SK-N-SH (cell line): ENCODE results near the gene PKD2L1. TPM values are rescaled to one million over a fixed set of nuclear protein-coding genes. Genes with fewer than 3 reads are reported as not detected.
A peak's percentile ranks its signal among the peaks of the same experiment; 100 is the strongest.

Experiments used
- CTCF ChIA-PET: fragments of 300-600, 350-600 bp; formaldehyde crosslinking; extraction: SDS; loops from one replicate; lab custom pipeline; 2021; lab: Yijun Ruan, JAX
- POLR2A ChIA-PET: fragments of 350-600 bp; sonication (Branson Sonifier 250); formaldehyde crosslinking; extraction: SDS; loops from one replicate; lab custom pipeline; 2020; ENCODE audit warnings: antibody characterized with exemption, inconsistent platforms; lab: Yijun Ruan, JAX
- DNase-seq: peaks from one replicate; pipeline ENCODE4 v3.0.0; 2012
- H2AFZ ChIP-seq: fragments of 200-600 bp; sonication (generic); 2 replicates; pipeline ENCODE4 v1.8.1; 2016; ENCODE audit warnings: antibody characterized with exemption, mild to moderate bottlenecking, low read depth
- H3F3A ChIP-seq: fragments of 200-600 bp; sonication (generic); replicated peaks from 2 replicates; pipeline ENCODE3; 2016; ENCODE audit warnings: antibody characterized with exemption, mild to moderate bottlenecking; ENCODE audit not compliant: insufficient read depth
- H3K27ac ChIP-seq, 2 experiments: fragments of 200-500 bp in 1 of 2; fragments of 200-600 bp in 1 of 2; sonication (Bioruptor generic) in 1 of 2; sonication (generic), shearing (Covaris generic) in 1 of 2; 2 replicates each; pipeline versions ENCODE4 v1.5.1 to v1.6.1; 2014 to 2016; ENCODE audit warnings: low read depth in 2 of 2, inconsistent platforms in 1 of 2, low read length in 1 of 2, mild to moderate bottlenecking in 1 of 2, mixed read lengths in 1 of 2
- H3K27me3 ChIP-seq: fragments of 200-600 bp; sonication (generic), shearing (Covaris generic); 2 replicates; pipeline ENCODE4 v1.6.1; 2016; ENCODE audit warnings: mixed run types; ENCODE audit not compliant: insufficient read depth
- H3K36me3 ChIP-seq, 2 experiments: fragments of 200-500 bp in 1 of 2; fragments of 200-600 bp in 1 of 2; sonication (Bioruptor generic) in 1 of 2; sonication (generic) in 1 of 2; replicated peaks in 1 of 2; 2 replicates each; pipeline versions ENCODE3 to v1.5.1; 2014 to 2016; ENCODE audit warnings: low read length in 1 of 2, mild to moderate bottlenecking in 1 of 2; ENCODE audit not compliant: insufficient read depth in 2 of 2, control insufficient read depth in 1 of 2
- H3K4me1 ChIP-seq, 2 experiments: fragments of 200-500 bp in 1 of 2; fragments of 200-600 bp in 1 of 2; sonication (Bioruptor generic) in 1 of 2; sonication (generic), shearing (Covaris generic) in 1 of 2; 2 replicates each; pipeline versions ENCODE4 v1.5.1 to v1.6.1; 2014 to 2016; ENCODE audit warnings: low read depth in 1 of 2, low read length in 1 of 2, mixed run types in 1 of 2; ENCODE audit not compliant: insufficient read depth in 2 of 2, control insufficient read depth in 1 of 2
- H3K4me2 ChIP-seq: fragments of 200-600 bp; sonication (generic), shearing (Covaris generic); 2 replicates; pipeline ENCODE4 v1.6.1; 2017; ENCODE audit warnings: mixed run types
- H3K4me3 ChIP-seq, 2 experiments: fragments of 200-500 bp in 1 of 2; fragments of 200-600 bp in 1 of 2; sonication (Bioruptor generic) in 1 of 2; sonication (generic), shearing (Covaris generic) in 1 of 2; 2 replicates each; pipeline versions ENCODE4 v1.5.1 to v1.8.1; 2014 to 2016; ENCODE audit warnings: low read depth in 2 of 2, inconsistent platforms in 1 of 2, low read length in 1 of 2, mild to moderate bottlenecking in 1 of 2, mixed read lengths in 1 of 2, moderate library complexity in 1 of 2
- H3K79me2 ChIP-seq: fragments of 200-600 bp; sonication (generic); 2 replicates; pipeline ENCODE4 v1.8.1; 2017; ENCODE audit warnings: mild to moderate bottlenecking; ENCODE audit not compliant: insufficient read depth
- H3K9ac ChIP-seq: fragments of 200-600 bp; sonication (generic); 2 replicates; pipeline ENCODE4 v1.6.1; 2017; ENCODE audit warnings: mixed run types
- H3K9me2 ChIP-seq: fragments of 200-600 bp; sonication (generic); 2 replicates; pipeline ENCODE4 v1.6.1; 2017; ENCODE audit warnings: mixed run types
- H3K9me3 ChIP-seq: fragments of 200-600 bp; sonication (generic); 2 replicates; pipeline ENCODE4 v1.6.1; 2017; ENCODE audit warnings: mixed run types, mild to moderate bottlenecking, moderate library complexity
- H4K20me1 ChIP-seq: fragments of 200-600 bp; sonication (generic); 2 replicates; pipeline ENCODE4 v1.6.1; 2017; ENCODE audit warnings: mild to moderate bottlenecking, mixed run types; ENCODE audit not compliant: insufficient read depth
- CHD2 ChIP-seq: fragments of 150-350 bp; IDR thresholded peaks from 2 replicates; pipeline ENCODE4 v1.6.1; 2018; ENCODE audit warnings: low read length; ENCODE audit not compliant: partially characterized antibody
- ELF1 ChIP-seq: IDR thresholded peaks from 2 replicates; pipeline ENCODE4 v1.4.0; 2012
- EP300 ChIP-seq, 2 experiments: IDR thresholded peaks; 2 replicates each; pipeline versions ENCODE4 v1.4.0 to v1.6.1; 2012; ENCODE audit warnings: borderline replicate concordance in 1 of 2, low read depth in 1 of 2, low read length in 1 of 2
- EZH2phosphoT487 ChIP-seq: fragments of 200-600 bp; sonication (generic); IDR thresholded peaks from 2 replicates; pipeline ENCODE4 v1.6.1; 2017; ENCODE audit warnings: low read depth, mixed run types, mild to moderate bottlenecking, antibody characterized with exemption, moderate library complexity, borderline replicate concordance
- FOXJ3 ChIP-seq: sonication (generic); formaldehyde crosslinking; IDR thresholded peaks from 2 replicates; pipeline ENCODE4 v1.5.1; 2020; ENCODE audit warnings: mild to moderate bottlenecking, missing genetic modification reagents
- GABPA ChIP-seq: IDR thresholded peaks from 2 replicates; pipeline ENCODE4 v1.4.0; 2012; ENCODE audit warnings: low read depth, mild to moderate bottlenecking
- GATA2 ChIP-seq: sonication (generic); formaldehyde crosslinking; IDR thresholded peaks from 2 replicates; pipeline ENCODE4 v1.5.0; 2020; ENCODE audit warnings: mild to moderate bottlenecking, missing genetic modification reagents
- JUND ChIP-seq: IDR thresholded peaks from 2 replicates; pipeline ENCODE4 v1.4.0; 2012
- MEF2A ChIP-seq: IDR thresholded peaks from 2 replicates; pipeline ENCODE4 v1.4.0; 2012; ENCODE audit warnings: low read depth, borderline replicate concordance
- NFIC ChIP-seq: IDR thresholded peaks from 2 replicates; pipeline ENCODE4 v1.4.0; 2012; ENCODE audit warnings: borderline replicate concordance
- NRF1 ChIP-seq: IDR thresholded peaks from 2 replicates; pipeline ENCODE4 v1.6.1; 2012; ENCODE audit warnings: low read depth, mild to moderate bottlenecking, low read length
- RAD21 ChIP-seq: IDR thresholded peaks from 2 replicates; pipeline ENCODE4 v1.6.1; 2012; ENCODE audit warnings: mild to moderate bottlenecking, low read length
- RCOR1 ChIP-seq: fragments of 150-350 bp; IDR thresholded peaks from 2 replicates; pipeline ENCODE4 v1.6.1; 2017; ENCODE audit warnings: antibody characterized with exemption, low read length
- RFX5 ChIP-seq: IDR thresholded peaks from 2 replicates; pipeline ENCODE4 v1.6.1; 2012; ENCODE audit warnings: mild to moderate bottlenecking, improper control_type of control experiment, low read length
- TEAD4 ChIP-seq: IDR thresholded peaks from 2 replicates; pipeline ENCODE4 v1.4.0; 2012; ENCODE audit warnings: mild to moderate bottlenecking, borderline replicate concordance; ENCODE audit not compliant: insufficient read depth
- YY1 ChIP-seq: IDR thresholded peaks from 2 replicates; pipeline ENCODE4 v1.4.0; 2012; ENCODE audit warnings: low read depth, mild to moderate bottlenecking
- WGBS: methylation state at CpG from one replicate; pipeline ENCODE4 v1.1.6; 2017; ENCODE audit warnings: low lambda C conversion rate; 5-methylcytosine and 5-hydroxymethylcytosine counted together
- polyA plus RNA-seq, 3 experiments: library from polyadenylated mRNA; depleted of rRNA; stranded (reverse); fragments of >200 nt; gene quantifications; 2 replicates each; pipeline ENCODE4 v1.2.3, GENCODE V29; 2012
- TF ChIP-seq, protein P1 (sequence below): IDR thresholded peaks from 2 replicates; pipeline ENCODE4 v1.6.1; 2012; ENCODE audit warnings: mild to moderate bottlenecking, low read depth, low read length, moderate library complexity
- TF ChIP-seq, protein P2 (sequence below): IDR thresholded peaks from 2 replicates; pipeline ENCODE4; 2012
- TF ChIP-seq, protein P3 (sequence below): fragments of 150-350 bp; IDR thresholded peaks from 2 replicates; pipeline ENCODE4 v1.6.1; 2017; ENCODE audit warnings: antibody characterized with exemption, low read length, low read depth, borderline replicate concordance

The PKD2L1 gene
- polyA plus RNA-seq, 1 of the 3 experiments (the other 2 are of a cell fraction): not detected

DNA sequence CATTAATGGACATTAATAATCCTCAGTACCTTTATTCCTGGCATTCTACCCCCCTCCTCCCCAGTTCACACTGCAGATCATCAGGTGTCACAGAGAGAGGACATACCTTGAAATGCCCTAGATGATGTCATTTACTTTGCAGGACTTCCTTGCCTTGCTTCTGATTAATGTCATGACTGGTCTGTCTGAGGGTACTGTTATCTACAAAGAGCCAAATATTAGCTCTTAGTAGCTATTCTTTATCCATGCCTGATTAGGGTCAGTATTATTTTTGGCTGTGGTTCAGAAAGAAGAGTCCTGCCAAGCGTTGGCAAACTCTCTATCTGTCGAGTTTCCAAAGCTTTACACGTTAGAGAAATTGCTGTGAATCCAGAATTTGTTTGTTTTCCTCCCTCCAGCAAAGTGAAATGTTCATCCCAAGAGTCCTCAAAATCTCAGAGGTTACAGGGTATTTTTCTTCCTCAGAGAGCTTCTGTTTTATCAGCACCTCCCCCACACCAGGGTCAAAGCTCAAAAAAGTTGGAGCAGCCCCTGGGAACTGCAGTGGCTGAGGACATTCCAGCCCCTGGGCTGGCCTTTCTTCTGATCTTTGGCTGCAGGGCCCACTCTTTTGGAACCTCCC, 29.6 kb upstream of the PKD2L1 start:
- no peaks in the 10 kb centered on the region for H4K20me1 ChIP-seq
- H3F3A ChIP-seq: peaks cover 9% of the 10 kb centered on the region
- ChIA-PET POLR2A (interaction anchor here (0.7 to 2.1 kb wide), 4 partner anchors 10 to 639 kb away, joined by 3 to 15 read pairs (median 9); partner anchors contain the start of gene SCD), CTCF (interaction anchor here (1.0 to 2.7 kb wide), 8 partner anchors 11 to 159 kb away, joined by 3 to 14 read pairs (median 4); partner anchors contain the start of gene SCD)
- H3K9me3 ChIP-seq: no peaks in the 10 kb centered on the region
- 26% methylated on average over 3 of the region's 3 CpGs for WGBS
- H3K4me1 ChIP-seq: peaks cover 15 to 56% of the 10 kb centered on the region in 2 experiments
- peaks cover 10 to 52% of the 10 kb centered on the region in 2 experiments for H3K36me3 ChIP-seq
- H3K79me2 ChIP-seq: no peaks in the 10 kb centered on the region
- peak overlapping the region in 1 of 2 experiments; percentile 76; a peak in 2 of 4 replicates for H3K27ac ChIP-seq
- H3K4me2 ChIP-seq: no peak overlapping the region
- TF ChIP-seq EP300 (IDR thresholded peaks at IDR 0.05; ENCODE audit: borderline replicate concordance in 1 of 2, low read depth in 1 of 2, low read length in 1 of 2): peak in 1 of 2 experiments; percentile 60; a peak in 2 of 4 replicates
- TF ChIP-seq, protein P1, sequence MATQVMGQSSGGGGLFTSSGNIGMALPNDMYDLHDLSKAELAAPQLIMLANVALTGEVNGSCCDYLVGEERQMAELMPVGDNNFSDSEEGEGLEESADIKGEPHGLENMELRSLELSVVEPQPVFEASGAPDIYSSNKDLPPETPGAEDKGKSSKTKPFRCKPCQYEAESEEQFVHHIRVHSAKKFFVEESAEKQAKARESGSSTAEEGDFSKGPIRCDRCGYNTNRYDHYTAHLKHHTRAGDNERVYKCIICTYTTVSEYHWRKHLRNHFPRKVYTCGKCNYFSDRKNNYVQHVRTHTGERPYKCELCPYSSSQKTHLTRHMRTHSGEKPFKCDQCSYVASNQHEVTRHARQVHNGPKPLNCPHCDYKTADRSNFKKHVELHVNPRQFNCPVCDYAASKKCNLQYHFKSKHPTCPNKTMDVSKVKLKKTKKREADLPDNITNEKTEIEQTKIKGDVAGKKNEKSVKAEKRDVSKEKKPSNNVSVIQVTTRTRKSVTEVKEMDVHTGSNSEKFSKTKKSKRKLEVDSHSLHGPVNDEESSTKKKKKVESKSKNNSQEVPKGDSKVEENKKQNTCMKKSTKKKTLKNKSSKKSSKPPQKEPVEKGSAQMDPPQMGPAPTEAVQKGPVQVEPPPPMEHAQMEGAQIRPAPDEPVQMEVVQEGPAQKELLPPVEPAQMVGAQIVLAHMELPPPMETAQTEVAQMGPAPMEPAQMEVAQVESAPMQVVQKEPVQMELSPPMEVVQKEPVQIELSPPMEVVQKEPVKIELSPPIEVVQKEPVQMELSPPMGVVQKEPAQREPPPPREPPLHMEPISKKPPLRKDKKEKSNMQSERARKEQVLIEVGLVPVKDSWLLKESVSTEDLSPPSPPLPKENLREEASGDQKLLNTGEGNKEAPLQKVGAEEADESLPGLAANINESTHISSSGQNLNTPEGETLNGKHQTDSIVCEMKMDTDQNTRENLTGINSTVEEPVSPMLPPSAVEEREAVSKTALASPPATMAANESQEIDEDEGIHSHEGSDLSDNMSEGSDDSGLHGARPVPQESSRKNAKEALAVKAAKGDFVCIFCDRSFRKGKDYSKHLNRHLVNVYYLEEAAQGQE: no peak
- peak; percentile 61; the same call in 1 of the 2 replicates for TF ChIP-seq RCOR1
- TF ChIP-seq ELF1: no peak
- peak; percentile 1; the same call in 1 of the 2 replicates for TF ChIP-seq RAD21
- TF ChIP-seq TEAD4: no peak
- TF ChIP-seq NFIC: peak; percentile 43
- TF ChIP-seq NRF1: no peak
- no peak for TF ChIP-seq GATA2
- TF ChIP-seq, protein P2, sequence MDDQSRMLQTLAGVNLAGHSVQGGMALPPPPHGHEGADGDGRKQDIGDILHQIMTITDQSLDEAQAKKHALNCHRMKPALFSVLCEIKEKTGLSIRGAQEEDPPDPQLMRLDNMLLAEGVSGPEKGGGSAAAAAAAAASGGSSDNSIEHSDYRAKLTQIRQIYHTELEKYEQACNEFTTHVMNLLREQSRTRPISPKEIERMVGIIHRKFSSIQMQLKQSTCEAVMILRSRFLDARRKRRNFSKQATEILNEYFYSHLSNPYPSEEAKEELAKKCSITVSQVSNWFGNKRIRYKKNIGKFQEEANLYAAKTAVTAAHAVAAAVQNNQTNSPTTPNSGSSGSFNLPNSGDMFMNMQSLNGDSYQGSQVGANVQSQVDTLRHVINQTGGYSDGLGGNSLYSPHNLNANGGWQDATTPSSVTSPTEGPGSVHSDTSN: no peak
- TF ChIP-seq, all 33 proteins: peak for 4
- peak; percentile 57 for DNase-seq
- H3K27me3 ChIP-seq: no peaks in the 10 kb centered on the region
- no peaks in the 10 kb centered on the region for H3K9me2 ChIP-seq
- H3K4me3 ChIP-seq: no peak overlapping the region; a peak in 1 of 4 replicates
- H2AFZ ChIP-seq: no peak overlapping the region
- no peak overlapping the region for H3K9ac ChIP-seq

DNA sequence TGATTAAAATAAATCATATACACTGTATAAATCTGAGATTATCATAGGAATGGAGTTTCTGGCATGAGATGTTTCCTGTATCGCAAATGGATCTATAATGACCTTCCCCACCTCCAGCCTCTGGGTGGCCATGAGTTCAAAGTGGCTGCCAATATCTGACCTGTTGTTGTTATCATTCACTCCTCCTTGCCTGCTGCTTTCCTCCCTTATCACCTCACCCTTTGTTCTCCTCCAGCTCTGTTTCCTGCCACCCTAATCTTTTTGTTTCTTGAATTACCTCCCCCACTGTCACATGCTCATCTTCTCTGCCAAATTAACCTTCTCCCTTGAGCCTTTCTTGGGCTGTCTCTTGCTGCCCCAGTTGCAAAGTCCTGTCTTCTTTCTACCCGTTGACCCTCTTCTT, 29.0 kb upstream of the PKD2L1 start:
- no peaks in the 10 kb centered on the region for H3K79me2 ChIP-seq
- peak overlapping the region in 1 of 2 experiments; percentile 76; a peak in 2 of 4 replicates for H3K27ac ChIP-seq
- peaks cover 3% of the 10 kb centered on the region for H3F3A ChIP-seq
- POLR2A ChIA-PET: interaction anchor here (0.7 to 2.1 kb wide), 4 partner anchors 9 to 639 kb away, joined by 3 to 15 read pairs (median 9); partner anchors contain the start of gene SCD
- H3K4me3 ChIP-seq: no peak overlapping the region
- WGBS: 57% methylated on average over 2 of the region's 2 CpGs
- H3K4me2 ChIP-seq: no peak overlapping the region
- no peaks in the 10 kb centered on the region for H3K9me3 ChIP-seq
- no peaks in the 10 kb centered on the region for H3K27me3 ChIP-seq
- H2AFZ ChIP-seq: no peak overlapping the region
- H4K20me1 ChIP-seq: no peaks in the 10 kb centered on the region
- no peak overlapping the region for H3K9ac ChIP-seq
- CTCF ChIA-PET: interaction anchor here (1.0 to 2.7 kb wide), 7 partner anchors 11 to 160 kb away, joined by 3 to 14 read pairs (median 4); partner anchors contain the start of gene SCD
- H3K9me2 ChIP-seq: no peaks in the 10 kb centered on the region
- peak; percentile 70 for DNase-seq
- H3K36me3 ChIP-seq: peaks cover 14 to 58% of the 10 kb centered on the region in 2 experiments
- H3K4me1 ChIP-seq: peaks cover 9 to 51% of the 10 kb centered on the region in 2 experiments
- no peak for TF ChIP-seq MEF2A
- no peak for TF ChIP-seq JUND
- peak; percentile 7 for TF ChIP-seq RAD21
- no peak for TF ChIP-seq ELF1
- no peak for TF ChIP-seq GABPA
- peak; percentile 84 for TF ChIP-seq GATA2
- no peak for TF ChIP-seq YY1
- no peak for TF ChIP-seq EZH2phosphoT487
- TF ChIP-seq CHD2: peak; percentile 59
- no peak for TF ChIP-seq FOXJ3 (CRISPR knock-in tag)
- TF ChIP-seq RFX5: 0 out of 2 replicates have a peak, but pooled peaks have one; percentile 15
- peak in 1 of 2 experiments; percentile 89; a peak in 2 of 4 replicates for TF ChIP-seq EP300 (IDR thresholded peaks at IDR 0.05; ENCODE audit: borderline replicate concordance in 1 of 2, low read depth in 1 of 2, low read length in 1 of 2)
- TF ChIP-seq, protein P2: no peak
- peak; percentile 70; the same call in 1 of the 2 replicates for TF ChIP-seq RCOR1
- TF ChIP-seq, protein P3, sequence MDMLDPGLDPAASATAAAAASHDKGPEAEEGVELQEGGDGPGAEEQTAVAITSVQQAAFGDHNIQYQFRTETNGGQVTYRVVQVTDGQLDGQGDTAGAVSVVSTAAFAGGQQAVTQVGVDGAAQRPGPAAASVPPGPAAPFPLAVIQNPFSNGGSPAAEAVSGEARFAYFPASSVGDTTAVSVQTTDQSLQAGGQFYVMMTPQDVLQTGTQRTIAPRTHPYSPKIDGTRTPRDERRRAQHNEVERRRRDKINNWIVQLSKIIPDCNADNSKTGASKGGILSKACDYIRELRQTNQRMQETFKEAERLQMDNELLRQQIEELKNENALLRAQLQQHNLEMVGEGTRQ: no peak
